DND-41 (cell line): ENCODE results near the gene ATXN7L3B.

Experiments
- CTCF ChIP-seq: IDR thresholded peaks from 2 replicates; pipeline ENCODE4 v1.5.1; 2012; ENCODE audit warnings: borderline replicate concordance, low read length, moderate library complexity, mild to moderate bottlenecking; ENCODE audit not compliant: poor library complexity, severe bottlenecking; ENCODE audit errors: extremely low read depth
- EZH2 ChIP-seq: IDR thresholded peaks from 3 replicates; pipeline ENCODE4 v1.6.1; 2012; ENCODE audit warnings: borderline replicate concordance, low read depth, mild to moderate bottlenecking, moderate library complexity, low read length, inconsistent platforms; ENCODE audit not compliant: severe bottlenecking

DNA sequence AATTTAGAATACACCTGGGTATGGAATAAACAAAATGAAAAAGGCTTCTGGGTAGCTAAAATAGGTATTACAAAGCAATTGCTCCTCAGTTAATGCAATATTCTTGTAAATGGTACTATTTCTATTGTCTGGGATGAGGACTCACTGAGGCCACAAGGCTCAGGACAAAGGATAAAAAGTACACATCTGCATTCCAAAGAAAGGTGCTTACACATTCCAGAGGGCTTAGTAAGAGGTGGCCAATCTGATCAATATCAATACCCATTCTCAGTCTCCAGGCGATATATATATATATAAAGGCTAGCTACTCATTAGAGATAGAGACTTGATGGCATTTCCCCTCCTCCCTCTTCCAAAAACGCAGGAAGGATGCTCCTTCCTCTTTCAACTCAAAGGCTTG, 43.8 kb downstream of the ATXN7L3B start:
- TF ChIP-seq CTCF (no peak), EZH2 (no peak)
